ENCODE data around the gene PLA2G6. TPM values are rescaled to one million over a fixed set of nuclear protein-coding genes. Genes with fewer than 3 reads are reported as not detected.

Gene PLA2G6
- total RNA-seq, 1 experiment from 2014 or later, result 16.2 TPM

GRCh38 chr22:38126928-38127668 is 54.5 kb downstream of the PLA2G6 start:
- TF ChIP-seq TCF7L2 (IDR thresholded peaks at IDR 0.05; ENCODE audit: low read depth, low read length), result no peak
- TF ChIP-seq POLR2AphosphoS5 (IDR thresholded peaks at IDR 0.05; ENCODE audit: low read depth, low read length), result no peak
- TF ChIP-seq CTCF (IDR thresholded peaks at IDR 0.05), result no peak
- TF ChIP-seq SIN3A (IDR thresholded peaks at IDR 0.05; ENCODE audit: borderline replicate concordance, insufficient read depth, low read depth, low read length), result no peak
- no peak for TF ChIP-seq REST (IDR thresholded peaks at IDR 0.05; ENCODE audit: insufficient read depth in 1 of 2, low read depth in 2 of 2, low read length in 1 of 2)
- BruUV-seq (replicated peaks), result no TSS peak
- no peak for ATAC-seq
- Histone ChIP-seq H3K4me1 (ENCODE audit: control insufficient read depth, insufficient read depth, low read length) (no peaks in the 10 kb centered on the region), H3K9me3 (ENCODE audit: control insufficient read depth, insufficient read depth, low read depth, low read length) (no peaks in the 10 kb centered on the region), H3K27me3 (ENCODE audit: control insufficient read depth, insufficient read depth, low read length) (no peaks in the 10 kb centered on the region), H3K4me3 (ENCODE audit: low read depth in 2 of 2, low read length in 2 of 2) (no peak overlapping the region), H3K27ac (ENCODE audit: low read length) (no peak overlapping the region), H3K36me3 (ENCODE audit: control insufficient read depth, insufficient read depth, low read length) (no peaks in the 10 kb centered on the region)
- DNase-seq (ENCODE audit: low read depth, low spot score), result no peak
- intact Hi-C loops (cut with micrococcal nuclease; ENCODE audit: unreplicated experiment) (no loop called here), in situ Hi-C loops (cut with HindIII; ENCODE audit: low pct_unique_long_range_greater_than_20kb, low sequenced_read_pairs) (no loop called here)
- CTCF ChIA-PET, result no interaction called here
- POLR2A ChIA-PET, result no interaction called here

GRCh38 chr22:38125751-38126201 is 55.9 kb downstream of the PLA2G6 start:
- ChIA-PET POLR2A (no interaction called here), CTCF (no interaction called here)
- Histone ChIP-seq H3K27ac (ENCODE audit: low read length) (no peak overlapping the region), H3K36me3 (ENCODE audit: control insufficient read depth, insufficient read depth, low read length) (no peaks in the 10 kb centered on the region), H3K27me3 (ENCODE audit: control insufficient read depth, insufficient read depth, low read length) (no peaks in the 10 kb centered on the region), H3K4me3 (ENCODE audit: low read depth in 2 of 2, low read length in 2 of 2) (no peak overlapping the region), H3K9me3 (ENCODE audit: control insufficient read depth, insufficient read depth, low read depth, low read length) (no peaks in the 10 kb centered on the region), H3K4me1 (ENCODE audit: control insufficient read depth, insufficient read depth, low read length) (no peaks in the 10 kb centered on the region)
- DNase-seq (ENCODE audit: low read depth, low spot score) (no peak), ATAC-seq (no peak)
- in situ Hi-C loops (cut with HindIII; ENCODE audit: low pct_unique_long_range_greater_than_20kb, low sequenced_read_pairs) (no loop called here), intact Hi-C loops (cut with micrococcal nuclease; ENCODE audit: unreplicated experiment) (no loop called here)
- TF ChIP-seq SIN3A (IDR thresholded peaks at IDR 0.05; ENCODE audit: borderline replicate concordance, insufficient read depth, low read depth, low read length) (no peak), REST (IDR thresholded peaks at IDR 0.05; ENCODE audit: insufficient read depth in 1 of 2, low read depth in 2 of 2, low read length in 1 of 2) (no peak), POLR2AphosphoS5 (IDR thresholded peaks at IDR 0.05; ENCODE audit: low read depth, low read length) (no peak), TCF7L2 (IDR thresholded peaks at IDR 0.05; ENCODE audit: low read depth, low read length) (no peak), CTCF (IDR thresholded peaks at IDR 0.05) (no peak)
- BruUV-seq (replicated peaks), result no TSS peak
